Stimulated activated CD4-positive, alpha-beta T cell treated with anti-CD3 and anti-CD28 coated beads, Interleukin-15, amount 100 ng/mL, for 48 hours (primary cell): ENCODE results near the gene TSPYL6.

Experiments used
- DNase-seq, 2 donors: peaks; one replicate each; pipeline ENCODE4 v3.0.0-alpha.2; 2020; ENCODE audit warnings: low read depth in 2 of 2

The TSPYL6 gene

GRCh38 chr2:54258166-54258565 is 2.1 kb upstream of the TSPYL6 start:
- DNase-seq: no peak

- DNase-seq: no peak
These were observed 569 bp downstream of the TSPYL6 start for GRCh38 chr2:54255230-54256090.

- DNase-seq: no peak
These were observed 1.8 kb downstream of the TSPYL6 start for GRCh38 chr2:54254180-54254579.

GRCh38 chr2:54249629-54250028 is 6.4 kb downstream of the TSPYL6 start:
- no peak for DNase-seq

GRCh38 chr2:54247115-54247514 is 8.9 kb downstream of the TSPYL6 start:
- DNase-seq: no peak

GRCh38 chr2:54240515-54241469 is 15.2 kb downstream of the TSPYL6 start:
- DNase-seq: no peak

GRCh38 chr2:54239427-54239826 is 16.6 kb downstream of the TSPYL6 start:
- DNase-seq: no peak

- DNase-seq: no peak
These were observed 18.6 kb downstream of the TSPYL6 start for GRCh38 chr2:54237428-54237827.

GRCh38 chr2:54233832-54234649 is 22.0 kb downstream of the TSPYL6 start:
- no peak for DNase-seq

- DNase-seq: no peak
These were observed 27.1 kb downstream of the TSPYL6 start for GRCh38 chr2:54228945-54229344.

GRCh38 chr2:54227798-54228197 is 28.2 kb downstream of the TSPYL6 start:
- no peak for DNase-seq

- DNase-seq: no peak
These were observed 29.8 kb downstream of the TSPYL6 start for GRCh38 chr2:54226260-54226659.

GRCh38 chr2:54224997-54225396 is 31.0 kb downstream of the TSPYL6 start:
- no peak for DNase-seq

GRCh38 chr2:54213082-54213481 is 42.9 kb downstream of the TSPYL6 start:
- DNase-seq: no peak

GRCh38 chr2:54212456-54212855 is 43.6 kb downstream of the TSPYL6 start:
- DNase-seq: no peak

GRCh38 chr2:54209379-54209778 is 46.6 kb downstream of the TSPYL6 start:
- no peak for DNase-seq

GRCh38 chr2:54208364-54209240 is 47.4 kb downstream of the TSPYL6 start:
- DNase-seq: no peak

- DNase-seq: no peak
These were observed 48.3 kb downstream of the TSPYL6 start for GRCh38 chr2:54207666-54208195.

GRCh38 chr2:54206596-54206995 is 49.4 kb downstream of the TSPYL6 start:
- no peak for DNase-seq

GRCh38 chr2:54204476-54204875 is 51.6 kb downstream of the TSPYL6 start:
- DNase-seq: no peak
